ENCODE results near the gene CREBBP.

The CREBBP gene

DNA sequence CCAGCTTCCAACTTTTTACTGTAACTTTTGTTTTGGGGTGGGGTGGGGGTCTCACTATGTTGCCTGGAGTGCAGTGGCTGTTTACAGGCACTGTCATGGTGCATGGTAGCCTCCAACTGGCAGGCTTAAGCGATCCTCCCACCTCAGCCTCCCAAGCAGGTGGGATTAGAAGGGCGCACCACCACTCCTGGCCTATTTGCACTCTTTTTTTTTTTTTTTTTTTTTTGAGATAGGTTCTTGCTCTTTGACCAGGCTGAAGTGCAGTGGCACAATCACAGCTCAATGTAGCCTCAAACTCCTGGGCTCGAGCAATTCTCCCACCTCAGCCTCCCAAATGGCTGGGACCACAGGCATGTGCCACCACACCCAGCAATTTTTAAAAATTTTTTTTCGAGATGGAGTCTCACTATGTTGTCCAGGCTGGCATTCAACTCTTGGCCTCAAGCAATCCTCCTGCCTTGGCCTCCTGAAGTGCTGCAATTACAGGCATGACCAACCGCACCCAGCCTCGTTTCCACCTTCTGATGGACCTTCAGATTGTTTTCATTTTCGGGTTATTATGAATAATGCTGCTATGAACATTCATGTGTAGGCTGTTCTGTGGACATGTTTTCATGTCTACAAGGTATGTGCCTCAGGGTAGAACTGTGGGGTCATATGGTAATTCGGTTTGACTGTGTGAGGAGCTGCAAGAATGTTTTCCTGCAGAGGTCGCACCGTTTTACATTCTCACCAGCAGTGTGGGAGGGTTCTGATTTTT is 174.1 kb downstream of the CREBBP start:
- peaks cover 16% of the 10 kb centered on the region for H3K36me3 Mint-ChIP-seq (ENCODE audit: low read depth)
- no peaks in the 10 kb centered on the region for H3K4me1 Mint-ChIP-seq
- TF ChIP-seq, protein P1, sequence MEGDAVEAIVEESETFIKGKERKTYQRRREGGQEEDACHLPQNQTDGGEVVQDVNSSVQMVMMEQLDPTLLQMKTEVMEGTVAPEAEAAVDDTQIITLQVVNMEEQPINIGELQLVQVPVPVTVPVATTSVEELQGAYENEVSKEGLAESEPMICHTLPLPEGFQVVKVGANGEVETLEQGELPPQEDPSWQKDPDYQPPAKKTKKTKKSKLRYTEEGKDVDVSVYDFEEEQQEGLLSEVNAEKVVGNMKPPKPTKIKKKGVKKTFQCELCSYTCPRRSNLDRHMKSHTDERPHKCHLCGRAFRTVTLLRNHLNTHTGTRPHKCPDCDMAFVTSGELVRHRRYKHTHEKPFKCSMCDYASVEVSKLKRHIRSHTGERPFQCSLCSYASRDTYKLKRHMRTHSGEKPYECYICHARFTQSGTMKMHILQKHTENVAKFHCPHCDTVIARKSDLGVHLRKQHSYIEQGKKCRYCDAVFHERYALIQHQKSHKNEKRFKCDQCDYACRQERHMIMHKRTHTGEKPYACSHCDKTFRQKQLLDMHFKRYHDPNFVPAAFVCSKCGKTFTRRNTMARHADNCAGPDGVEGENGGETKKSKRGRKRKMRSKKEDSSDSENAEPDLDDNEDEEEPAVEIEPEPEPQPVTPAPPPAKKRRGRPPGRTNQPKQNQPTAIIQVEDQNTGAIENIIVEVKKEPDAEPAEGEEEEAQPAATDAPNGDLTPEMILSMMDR (IDR thresholded peaks at IDR 0.05; ENCODE audit: unreplicated experiment in 3 of 3), result no peak
- H3K4me3 Mint-ChIP-seq, result no peak overlapping the region
- H3K9me3 Mint-ChIP-seq, result no peaks in the 10 kb centered on the region
- no peaks in the 10 kb centered on the region for H3K27me3 Mint-ChIP-seq (ENCODE audit: low read depth)
- peak overlapping the region in 1 of 3 experiments; percentile 32 for H3K27ac Mint-ChIP-seq

DNA sequence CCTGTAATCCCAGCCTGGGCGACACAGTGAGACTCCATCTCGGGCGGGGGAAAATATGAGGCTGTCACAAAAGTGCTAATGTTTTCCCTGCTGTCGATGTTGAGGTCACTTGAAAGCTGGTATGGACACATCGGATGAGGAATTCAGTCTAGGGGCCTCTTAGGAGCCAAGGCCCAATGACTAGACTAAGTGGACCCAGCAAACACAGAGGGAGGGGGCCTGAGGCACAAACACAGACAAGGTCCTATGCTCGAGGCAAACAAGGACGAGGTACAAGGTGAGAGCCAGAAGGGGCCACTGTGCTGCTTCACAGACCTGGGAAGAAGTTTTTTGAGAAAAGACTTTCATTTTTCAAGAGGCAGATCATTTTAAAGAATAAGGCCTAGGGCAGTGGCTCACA is 178.4 kb downstream of the CREBBP start:
- peaks cover under 1% of the 10 kb centered on the region for H3K4me1 Mint-ChIP-seq
- H3K36me3 Mint-ChIP-seq (ENCODE audit: low read depth), result peaks cover 11% of the 10 kb centered on the region
- TF ChIP-seq, protein P1 (IDR thresholded peaks at IDR 0.05; ENCODE audit: unreplicated experiment in 3 of 3), result no peak
- H3K9me3 Mint-ChIP-seq, result no peaks in the 10 kb centered on the region
- H3K27ac Mint-ChIP-seq, result no peak overlapping the region
- H3K4me3 Mint-ChIP-seq, result no peak overlapping the region
- H3K27me3 Mint-ChIP-seq (ENCODE audit: low read depth), result no peaks in the 10 kb centered on the region

DNA sequence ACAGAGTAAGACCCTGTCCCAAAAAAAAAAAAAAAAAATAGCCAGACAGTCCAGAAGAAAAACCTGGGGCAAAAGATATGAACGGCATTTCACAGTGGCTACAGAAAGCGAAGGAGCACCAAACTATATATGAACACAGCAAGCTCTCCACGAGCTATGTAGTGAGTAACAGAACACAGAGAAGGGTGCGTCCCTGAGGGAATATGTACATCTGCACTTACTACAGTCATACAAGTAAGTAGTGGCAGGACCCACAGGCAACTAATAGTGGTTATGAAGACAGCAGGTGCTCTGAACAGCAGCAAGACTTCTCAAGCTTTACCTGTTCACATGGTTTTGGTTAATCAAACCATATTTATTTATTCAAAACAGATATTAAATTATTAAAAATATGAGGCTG is 179.0 kb downstream of the CREBBP start:
- TF ChIP-seq, protein P1 (IDR thresholded peaks at IDR 0.05; ENCODE audit: unreplicated experiment in 3 of 3), result no peak
- Mint-ChIP-seq H3K27me3 (ENCODE audit: low read depth) (no peaks in the 10 kb centered on the region), H3K4me3 (no peak overlapping the region), H3K36me3 (ENCODE audit: low read depth) (peaks cover 8% of the 10 kb centered on the region), H3K9me3 (no peaks in the 10 kb centered on the region), H3K27ac (no peak overlapping the region), H3K4me1 (peaks cover 6% of the 10 kb centered on the region)

DNA sequence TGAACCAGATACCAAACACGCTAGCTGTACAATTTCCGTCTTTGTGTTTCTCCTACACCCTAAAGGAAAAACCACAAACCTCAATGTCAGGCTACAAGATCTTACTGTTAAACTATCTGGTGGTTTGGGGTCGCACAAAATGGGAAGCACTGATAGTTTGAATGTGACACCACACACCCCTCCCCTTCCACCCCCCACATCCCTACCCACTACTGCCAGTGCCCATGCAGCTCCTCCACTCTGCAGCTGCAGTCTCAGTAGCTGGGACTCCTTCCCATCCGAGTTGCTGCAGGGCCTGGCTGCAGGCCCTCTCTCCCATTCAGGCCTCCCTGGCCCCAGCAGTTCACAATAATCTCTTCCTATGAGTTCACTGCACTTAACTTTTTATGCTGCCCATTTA is 181.6 kb downstream of the CREBBP start:
- Mint-ChIP-seq H3K27me3 (ENCODE audit: low read depth) (no peaks in the 10 kb centered on the region), H3K27ac (peak overlapping the region in 1 of 3 experiments; percentile 60), H3K4me3 (no peak overlapping the region), H3K4me1 (peaks cover 22% of the 10 kb centered on the region), H3K36me3 (ENCODE audit: low read depth) (peaks cover 11% of the 10 kb centered on the region), H3K9me3 (no peaks in the 10 kb centered on the region)
- TF ChIP-seq, protein P1 (IDR thresholded peaks at IDR 0.05; ENCODE audit: unreplicated experiment in 3 of 3), result no peak

DNA sequence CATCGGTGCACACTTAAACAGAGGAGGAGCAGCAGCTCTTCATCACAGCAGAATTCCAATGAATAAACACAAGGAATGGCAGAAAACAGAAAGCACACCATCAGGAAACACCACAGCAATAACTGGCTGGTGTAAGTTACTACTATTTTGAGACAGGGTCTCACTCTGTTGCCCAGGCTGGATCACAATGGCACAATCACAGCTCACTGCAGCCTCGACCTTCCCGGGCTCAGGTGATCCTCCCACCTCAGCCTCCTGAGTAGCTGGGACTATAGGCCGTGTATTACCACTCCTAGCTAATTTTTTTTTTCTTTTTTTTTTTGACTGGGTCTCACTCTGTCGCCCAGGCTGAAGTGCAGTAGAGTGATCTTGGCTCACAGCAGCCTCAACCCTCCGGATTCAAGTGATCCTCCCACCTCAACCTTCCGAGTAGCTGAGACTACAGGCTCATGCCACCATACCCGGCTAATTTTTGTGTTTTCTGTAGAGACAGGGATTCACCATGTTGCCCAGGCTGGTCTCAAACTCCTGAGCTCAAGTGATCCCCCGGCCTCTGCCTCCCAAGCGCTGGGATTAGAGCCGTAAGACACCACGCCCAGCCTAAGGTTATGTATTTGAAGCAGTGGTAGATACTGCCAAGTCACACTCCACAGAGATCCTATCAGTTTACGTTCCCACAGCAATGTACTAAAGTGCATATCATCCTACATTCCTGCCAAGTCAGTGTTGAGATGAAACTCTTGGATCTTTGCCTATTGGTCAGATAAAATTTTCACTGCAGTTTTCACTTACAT is 183.9 kb downstream of the CREBBP start:
- peaks cover 11% of the 10 kb centered on the region for H3K36me3 Mint-ChIP-seq (ENCODE audit: low read depth)

More for the DNA sequence above, 183.9 kb downstream of the CREBBP start:
- peaks cover 26% of the 10 kb centered on the region for H3K4me1 Mint-ChIP-seq
- TF ChIP-seq, protein P1 (IDR thresholded peaks at IDR 0.05; ENCODE audit: unreplicated experiment in 3 of 3), result no peak
- no peaks in the 10 kb centered on the region for H3K9me3 Mint-ChIP-seq
- no peaks in the 10 kb centered on the region for H3K27me3 Mint-ChIP-seq (ENCODE audit: low read depth)
- H3K4me3 Mint-ChIP-seq, result peak overlapping the region; percentile 20 to 63 (median 54)
- H3K27ac Mint-ChIP-seq, result peak overlapping the region; percentile 82 to 98 (median 83)
